NCI-H748 treated with DMSO at 0.1 percent for 48 hours (cell line): Measurements from ENCODE around the gene MPRIP.
"Not testable (repeated sequence)": the region's sequence is repeated elsewhere in the genome, so short reads cannot be mapped to it uniquely, and the experiment has no call there.

Experiments used
- DNase-seq: peaks from one replicate; lab custom pipeline; 2025; lab: John Stamatoyannopoulos, UW

MPRIP gene, protein sequence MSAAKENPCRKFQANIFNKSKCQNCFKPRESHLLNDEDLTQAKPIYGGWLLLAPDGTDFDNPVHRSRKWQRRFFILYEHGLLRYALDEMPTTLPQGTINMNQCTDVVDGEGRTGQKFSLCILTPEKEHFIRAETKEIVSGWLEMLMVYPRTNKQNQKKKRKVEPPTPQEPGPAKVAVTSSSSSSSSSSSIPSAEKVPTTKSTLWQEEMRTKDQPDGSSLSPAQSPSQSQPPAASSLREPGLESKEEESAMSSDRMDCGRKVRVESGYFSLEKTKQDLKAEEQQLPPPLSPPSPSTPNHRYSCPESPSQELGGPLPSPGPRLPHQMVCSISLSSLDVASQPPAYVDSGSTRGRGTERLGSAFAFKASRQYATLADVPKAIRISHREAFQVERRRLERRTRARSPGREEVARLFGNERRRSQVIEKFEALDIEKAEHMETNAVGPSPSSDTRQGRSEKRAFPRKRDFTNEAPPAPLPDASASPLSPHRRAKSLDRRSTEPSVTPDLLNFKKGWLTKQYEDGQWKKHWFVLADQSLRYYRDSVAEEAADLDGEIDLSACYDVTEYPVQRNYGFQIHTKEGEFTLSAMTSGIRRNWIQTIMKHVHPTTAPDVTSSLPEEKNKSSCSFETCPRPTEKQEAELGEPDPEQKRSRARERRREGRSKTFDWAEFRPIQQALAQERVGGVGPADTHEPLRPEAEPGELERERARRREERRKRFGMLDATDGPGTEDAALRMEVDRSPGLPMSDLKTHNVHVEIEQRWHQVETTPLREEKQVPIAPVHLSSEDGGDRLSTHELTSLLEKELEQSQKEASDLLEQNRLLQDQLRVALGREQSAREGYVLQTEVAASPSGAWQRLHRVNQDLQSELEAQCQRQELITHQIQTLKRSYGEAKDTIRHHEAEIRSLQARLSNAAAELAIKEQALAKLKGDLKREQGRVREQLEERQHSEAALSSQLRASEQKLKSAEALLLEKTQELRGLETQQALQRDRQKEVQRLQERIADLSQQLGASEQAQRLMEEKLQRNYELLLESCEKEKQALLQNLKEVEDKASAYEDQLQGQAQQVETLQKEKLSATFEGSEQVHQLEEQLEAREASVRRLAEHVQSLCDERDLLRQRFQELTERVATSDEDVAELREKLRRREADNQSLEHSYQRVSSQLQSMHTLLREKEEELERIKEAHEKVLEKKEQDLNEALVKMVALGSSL (N-terminal part only)

DNA sequence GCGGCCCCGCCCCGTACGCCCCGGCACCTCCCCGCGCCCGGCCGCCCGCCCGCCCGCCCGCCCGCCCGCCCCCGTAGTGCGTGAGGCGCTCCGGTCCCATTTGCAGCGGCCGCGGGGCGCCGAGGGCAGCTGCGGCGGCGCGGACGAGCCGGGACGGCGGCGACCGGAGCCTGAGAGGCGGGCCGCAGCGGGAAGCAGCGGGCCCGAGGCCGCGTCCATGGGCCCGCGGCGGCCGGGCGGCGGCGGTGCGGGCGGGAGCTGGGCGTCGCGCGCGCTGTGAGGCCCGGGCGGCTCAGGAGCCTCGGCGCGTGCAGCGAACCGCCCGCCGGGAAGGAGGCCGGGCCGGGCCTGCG, at the start of gene MPRIP:
Gene MPRIP, plus strand, starts transcription at position 74 of the 353 bp plus-strand sequence. CDS start 392 bp downstream, outside the sequence.
- no peak for DNase-seq

DNA sequence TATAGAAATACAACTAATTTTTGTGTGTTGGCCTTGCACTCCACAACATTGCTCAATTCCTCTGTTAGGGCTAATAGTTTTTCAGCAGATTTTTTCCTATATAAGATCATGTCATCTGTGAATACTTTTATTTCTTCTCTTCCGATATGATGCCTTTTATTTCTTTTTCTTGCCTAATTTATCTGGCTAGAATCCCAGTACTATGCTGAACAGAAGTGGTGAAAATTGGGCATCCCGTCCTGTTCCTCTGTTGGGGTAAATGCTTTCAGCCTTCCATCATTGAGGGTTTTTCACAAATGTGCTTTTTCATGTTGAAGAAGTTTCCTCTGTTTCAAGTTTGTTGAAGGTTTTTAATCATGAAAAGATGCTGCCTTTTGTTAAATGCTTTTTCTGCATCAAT, 47.6 kb upstream of the MPRIP start:
- no peak for DNase-seq

DNA sequence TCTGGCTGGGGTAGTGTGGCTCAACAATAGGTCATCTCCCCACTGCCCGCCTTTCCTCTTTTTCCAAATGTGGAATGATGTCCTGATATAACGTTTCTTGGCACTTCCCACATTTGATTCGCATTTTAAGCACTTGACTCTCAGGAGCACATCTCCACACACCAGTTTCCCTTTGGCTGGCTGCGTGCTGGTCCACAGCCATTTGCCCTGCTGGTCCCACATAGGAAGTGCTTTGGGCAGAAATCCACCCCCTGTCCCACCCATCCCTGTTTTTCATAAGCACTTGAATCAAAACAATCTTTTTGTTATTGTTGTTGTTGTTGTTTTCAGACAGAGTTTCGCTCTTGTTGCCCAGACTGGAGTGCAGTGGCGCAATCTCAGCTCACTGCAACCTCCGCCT, 46.3 kb upstream of the MPRIP start:
- no peak for DNase-seq

DNA sequence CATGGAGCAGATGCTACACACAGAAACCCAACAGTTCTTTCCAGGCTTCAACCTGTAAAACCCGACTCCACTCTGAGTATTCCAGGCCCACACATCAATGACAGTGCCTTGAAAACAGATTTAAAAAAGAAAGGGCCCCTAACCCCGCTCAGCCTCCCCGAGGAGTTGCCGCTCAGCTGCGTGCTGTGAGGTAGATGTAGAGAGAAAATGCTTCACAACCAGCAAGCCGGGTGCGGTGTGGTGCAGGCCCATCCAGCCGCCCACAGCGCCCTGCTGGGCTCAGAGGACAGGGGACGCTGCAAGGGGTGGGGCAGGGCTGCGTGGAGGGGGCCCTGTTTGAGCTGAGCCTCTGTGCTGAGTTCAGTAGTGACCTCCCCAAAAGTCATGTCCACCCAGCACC, 45.5 kb upstream of the MPRIP start:
- DNase-seq, result not testable (repeated sequence)

DNA sequence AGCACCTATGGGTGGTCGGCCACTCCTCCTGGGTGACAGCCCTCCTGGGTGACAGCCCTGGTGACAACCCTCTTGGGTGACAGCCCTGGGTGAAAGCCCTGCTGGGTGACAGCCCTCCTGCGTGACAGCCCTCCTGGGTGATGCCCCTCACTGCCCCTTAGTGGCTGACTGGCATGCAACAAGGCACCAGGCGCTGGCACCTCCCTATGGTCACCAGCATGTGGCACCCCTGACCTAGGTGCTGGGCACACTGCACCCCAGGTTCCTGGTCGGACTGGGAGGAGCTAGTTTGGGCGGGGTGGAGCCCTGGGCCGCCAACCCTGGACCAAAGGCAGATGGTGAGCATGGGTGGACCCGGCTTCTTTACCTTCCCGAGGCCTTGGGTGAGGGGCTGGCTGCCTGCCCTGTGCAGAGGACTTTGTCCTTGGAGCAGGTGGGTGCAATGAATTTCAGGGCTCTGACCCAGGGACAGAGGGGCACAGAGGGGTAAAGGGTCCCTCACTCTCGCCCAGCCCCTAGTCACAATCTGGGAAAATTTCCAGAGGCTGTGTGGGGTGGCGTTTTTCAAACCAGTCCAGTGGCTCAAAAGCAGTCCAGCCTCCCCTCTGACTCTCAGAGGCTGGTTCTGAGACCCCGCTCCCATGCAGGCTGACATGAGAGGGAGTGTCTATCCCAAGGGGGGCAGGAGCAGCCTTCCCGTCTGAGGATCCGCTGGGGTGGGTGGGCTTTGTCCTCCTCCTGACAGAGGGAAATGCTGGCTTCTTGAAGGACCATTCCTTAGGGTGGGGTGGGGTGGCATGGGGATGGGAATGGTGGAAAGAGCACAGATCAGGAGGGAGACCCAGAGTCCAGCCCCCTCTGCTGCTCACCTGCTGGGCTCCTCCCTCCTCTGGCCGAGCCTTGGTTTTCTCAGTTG, 44.5 kb upstream of the MPRIP start:
- peak; percentile 55 for DNase-seq

DNA sequence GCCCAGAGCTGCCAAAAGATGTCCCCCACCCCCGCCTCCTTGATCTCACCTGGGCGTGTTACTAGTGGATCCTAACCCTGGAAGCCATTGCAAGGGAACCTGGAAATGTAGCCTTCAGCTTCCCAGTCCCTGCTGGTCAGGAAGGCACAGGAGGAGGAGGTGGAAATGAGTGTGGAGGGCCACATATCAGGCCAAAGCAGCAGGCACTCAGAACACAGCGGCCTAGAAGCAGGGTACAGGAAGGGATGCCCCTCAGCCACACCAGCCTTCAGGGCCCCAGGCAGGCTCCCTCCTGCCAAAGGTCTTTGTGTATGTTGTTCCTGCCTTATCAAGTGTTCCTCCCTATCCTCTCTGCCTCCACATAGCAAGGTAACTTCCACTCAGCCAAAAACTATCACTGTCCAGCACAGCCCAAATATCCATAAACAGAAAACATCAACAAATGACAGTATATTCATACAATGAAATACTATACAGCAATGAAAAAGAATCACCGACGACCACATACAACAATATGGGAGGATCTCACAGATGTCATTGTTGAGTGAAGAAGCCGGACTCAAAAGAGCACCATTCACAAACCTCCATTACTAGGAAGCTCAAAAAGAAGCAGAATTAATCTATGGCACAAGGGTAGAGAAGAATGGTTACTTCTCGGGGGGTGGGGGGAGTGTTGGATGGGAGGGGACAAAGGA, 42.2 kb upstream of the MPRIP start:
- no peak for DNase-seq

DNA sequence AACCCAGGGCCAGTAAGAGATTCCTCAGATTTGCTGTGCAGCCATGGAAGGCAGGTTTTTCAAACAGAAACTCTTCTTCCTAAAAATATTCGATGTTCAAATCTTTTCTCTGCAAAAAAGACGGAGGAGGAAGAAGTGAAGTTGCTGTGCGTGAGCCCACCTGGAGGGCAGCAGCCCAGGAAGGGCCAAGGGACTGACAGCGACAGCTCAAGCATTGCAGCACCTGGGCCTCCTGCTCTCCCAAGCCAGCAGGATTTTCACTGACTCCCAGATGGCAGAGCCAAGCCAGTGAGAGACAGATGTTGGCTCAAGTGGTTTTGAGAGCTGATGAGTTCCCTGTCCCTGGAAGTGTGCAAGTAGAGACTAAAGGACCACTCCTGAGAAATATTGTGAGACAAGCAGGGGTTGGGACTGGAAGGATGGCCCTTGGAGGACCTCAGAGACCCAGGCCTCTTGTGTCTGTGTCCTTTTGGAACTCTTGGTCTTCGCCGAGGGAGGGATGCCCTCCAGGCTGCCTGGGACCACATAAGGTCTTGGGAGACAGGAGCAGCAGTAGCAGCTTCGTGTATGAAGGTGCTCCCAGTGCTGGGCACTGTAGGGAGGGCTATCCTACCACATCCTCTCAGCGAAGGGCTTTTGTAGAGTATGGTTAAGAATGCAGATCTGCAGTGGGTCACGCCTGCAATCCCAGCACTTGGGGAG, 41.0 kb upstream of the MPRIP start:
- DNase-seq, result no peak

DNA sequence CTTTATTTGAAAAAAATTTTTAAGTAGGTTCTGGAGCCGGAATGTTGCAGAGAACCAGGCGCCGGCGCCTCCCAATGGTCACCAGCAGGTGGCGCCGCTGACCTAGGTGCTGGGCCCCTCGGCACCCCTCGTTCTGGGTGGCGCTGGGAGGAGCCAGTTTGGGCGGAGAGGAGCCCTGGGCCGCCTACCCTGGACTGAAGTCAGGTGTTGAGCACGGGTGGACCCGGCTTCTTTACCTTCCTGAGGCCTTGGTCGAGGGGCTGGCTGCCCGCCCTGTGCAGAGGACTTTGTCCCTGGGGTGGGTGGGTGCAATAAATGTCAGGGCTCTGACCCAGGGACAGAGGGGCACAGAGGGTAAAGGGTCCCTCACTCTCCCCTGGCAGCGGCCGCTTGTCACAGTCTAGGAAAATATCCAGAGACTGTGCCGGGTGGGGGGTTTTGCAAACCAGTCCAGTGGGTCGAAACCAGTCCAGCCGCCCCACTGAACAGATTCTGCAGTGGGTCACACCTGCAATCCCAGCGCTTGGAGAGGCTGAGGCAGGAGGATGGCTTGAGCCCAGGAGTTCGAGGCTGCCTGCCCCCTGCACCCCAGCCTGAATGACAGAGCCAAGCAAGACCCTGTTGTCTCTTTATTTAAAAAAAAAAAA, 40.3 kb upstream of the MPRIP start:
- peak; percentile 70 for DNase-seq

DNA sequence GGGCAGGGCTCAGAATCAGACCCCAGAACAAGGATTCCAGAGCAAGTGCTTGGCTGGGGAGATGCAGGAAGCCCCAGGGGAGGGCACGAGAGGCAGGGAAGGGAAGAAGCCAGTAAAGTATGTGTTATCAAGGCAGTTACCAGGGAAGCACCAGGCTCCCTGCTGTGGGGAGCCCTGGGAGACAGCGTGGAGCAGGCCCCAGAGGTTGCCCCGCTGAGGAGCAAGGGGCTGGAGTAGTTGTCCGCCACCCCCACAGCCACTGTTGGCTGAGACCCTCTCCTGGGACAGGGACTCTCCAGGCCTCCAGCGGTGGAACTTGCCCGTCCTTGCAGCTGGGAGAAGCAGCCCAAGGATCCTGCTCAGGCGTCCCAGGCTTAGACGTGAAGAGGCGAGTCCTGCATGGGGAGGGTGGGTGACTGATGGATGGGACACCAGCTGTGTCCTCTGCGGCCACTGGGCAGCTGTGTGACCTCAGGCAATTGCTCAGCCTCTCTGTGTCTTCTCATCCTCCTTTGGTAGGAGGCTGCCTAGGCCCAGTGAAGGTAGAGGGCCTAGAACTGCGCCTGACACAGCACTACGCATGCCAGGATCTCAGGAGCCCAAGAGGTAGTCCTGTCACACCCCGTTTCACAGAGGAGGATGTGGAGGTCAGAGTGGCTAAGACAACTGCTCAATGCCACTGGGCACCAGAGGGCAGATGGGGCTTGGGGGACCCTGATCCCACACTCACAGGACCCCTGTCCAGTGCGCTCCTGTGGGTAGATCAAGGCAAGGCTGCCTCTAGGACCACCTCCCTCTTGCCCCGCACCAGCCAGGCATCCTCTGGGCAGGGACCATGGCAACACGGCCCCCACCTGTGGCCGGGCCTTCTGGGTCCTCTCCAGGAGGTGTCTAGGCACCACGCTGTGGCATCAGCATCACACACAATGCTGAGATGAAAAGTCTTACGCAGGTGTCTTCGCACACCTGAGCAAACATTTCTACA, 39.2 kb upstream of the MPRIP start:
- not testable (repeated sequence) for DNase-seq

DNA sequence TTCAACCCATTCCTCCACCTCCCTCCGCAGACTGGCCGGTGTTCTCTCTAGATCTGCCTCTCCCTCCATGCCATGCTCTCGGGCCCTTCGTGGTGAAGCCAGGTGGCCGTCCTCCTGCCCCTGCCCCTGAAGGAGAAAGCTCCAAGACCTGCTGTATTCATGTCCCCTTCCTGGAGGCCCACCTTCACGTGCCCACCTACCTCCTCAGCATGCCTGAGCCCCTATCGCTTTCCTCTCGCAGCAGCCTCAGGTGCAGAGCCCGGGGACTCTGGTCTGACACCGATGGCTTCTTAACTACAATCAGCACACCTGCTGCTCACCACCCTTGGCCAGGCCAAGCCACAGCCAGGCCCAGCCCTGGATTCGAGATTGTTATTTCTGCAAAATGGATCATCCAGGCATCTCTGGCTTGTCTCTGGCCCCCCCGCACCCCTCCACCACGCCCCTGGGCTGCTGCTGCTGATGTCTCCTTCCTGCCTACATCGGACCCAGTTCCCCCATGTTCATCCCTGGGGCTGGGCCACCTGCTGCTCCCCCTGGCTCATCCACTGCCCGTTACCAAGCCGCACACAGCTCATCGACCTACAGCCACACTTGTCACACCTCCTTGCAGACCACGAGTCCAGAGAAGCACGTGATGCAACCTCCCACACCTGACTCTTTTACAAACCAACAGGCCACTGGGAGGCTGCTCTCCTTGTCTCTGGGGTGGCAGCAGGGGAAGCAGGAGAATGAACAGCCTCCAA, 37.8 kb upstream of the MPRIP start:
- DNase-seq, result no peak

DNA sequence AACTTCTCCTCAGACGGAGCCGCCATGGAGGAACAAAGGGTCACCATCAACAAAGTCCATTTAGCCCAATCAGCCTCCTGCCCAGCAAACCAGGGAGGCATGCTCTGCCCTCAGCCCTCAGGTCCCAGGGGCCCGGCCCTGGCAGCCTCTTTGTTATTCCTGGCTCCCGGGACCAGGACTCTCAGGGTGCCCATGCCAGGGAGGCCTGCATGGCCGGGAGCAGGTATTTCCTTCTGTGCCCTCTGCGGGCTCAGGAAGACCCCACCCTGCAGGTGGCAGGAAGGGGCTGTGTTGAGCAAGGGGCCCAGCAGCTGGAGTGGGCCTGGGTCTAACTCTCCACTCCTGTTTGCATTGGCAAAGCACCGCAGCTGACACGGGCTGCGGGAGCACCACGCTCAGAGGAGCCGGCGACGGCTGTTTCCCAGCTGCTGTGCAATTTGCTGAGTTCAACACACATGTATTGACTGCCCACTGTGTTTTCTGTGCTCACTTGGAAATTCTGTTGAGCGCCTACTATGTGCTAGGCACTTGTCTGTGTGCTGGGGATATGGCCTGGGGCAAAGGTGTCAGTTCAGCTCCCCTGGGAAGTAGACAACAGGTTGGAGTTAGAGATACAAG, 37.2 kb upstream of the MPRIP start:
- not testable (repeated sequence) for DNase-seq

DNA sequence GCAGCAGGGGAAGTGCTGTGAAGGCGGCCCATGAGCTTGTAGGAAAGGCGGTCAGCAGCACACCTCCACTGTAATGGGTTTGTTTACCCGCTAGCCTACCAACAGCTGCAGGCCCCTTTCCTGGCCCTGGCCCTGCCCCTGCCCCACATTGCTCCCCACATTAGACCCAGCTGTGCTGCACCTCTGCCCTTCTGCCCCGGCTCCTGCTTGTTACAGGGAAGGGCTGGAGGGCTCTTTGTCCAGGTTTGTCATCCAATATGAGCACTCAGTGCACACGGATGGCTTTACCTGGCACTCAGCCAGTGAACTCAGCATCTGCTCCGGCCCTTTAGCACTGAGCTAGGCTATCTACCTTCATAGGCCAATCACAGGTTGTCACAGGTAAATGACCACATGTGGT, 34.4 kb upstream of the MPRIP start:
- not testable (repeated sequence) for DNase-seq

DNA sequence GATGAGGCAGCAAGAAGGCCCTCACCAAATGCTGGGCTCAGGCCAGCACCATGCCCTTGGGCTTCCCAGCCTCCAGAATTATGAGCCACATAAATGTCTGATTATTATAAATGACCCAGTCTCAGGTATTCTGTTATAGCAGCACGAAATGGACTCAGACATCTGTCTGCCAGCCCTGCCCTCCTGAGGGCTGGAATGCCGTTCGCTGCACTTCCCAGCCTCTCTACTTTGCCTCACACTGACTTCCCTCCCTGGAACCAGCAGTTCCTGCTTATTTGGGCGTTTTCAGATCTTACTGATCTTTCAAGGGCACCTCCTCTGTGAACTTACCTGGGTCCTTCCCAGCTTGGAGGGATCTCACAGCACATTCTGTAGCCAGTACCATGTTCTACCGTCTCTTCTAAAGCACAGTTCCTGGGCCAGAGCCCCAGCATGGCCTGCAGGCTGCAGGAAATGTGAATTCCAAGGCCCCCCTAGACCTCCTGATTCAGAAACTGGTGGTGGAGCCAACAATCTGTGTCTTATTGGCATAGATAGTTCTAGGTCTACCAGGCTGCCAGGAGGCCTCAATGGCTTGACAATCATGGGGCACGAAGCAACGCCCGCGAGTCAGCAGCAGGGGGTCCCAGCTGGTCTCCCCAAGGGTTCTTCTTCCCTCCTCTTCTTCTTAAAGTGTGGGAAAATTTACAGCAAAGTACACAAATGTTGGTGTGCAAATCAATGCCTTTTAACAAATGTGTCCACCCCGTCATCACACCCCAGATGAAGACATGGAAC, 33.4 kb upstream of the MPRIP start:
- not testable (repeated sequence) for DNase-seq

DNA sequence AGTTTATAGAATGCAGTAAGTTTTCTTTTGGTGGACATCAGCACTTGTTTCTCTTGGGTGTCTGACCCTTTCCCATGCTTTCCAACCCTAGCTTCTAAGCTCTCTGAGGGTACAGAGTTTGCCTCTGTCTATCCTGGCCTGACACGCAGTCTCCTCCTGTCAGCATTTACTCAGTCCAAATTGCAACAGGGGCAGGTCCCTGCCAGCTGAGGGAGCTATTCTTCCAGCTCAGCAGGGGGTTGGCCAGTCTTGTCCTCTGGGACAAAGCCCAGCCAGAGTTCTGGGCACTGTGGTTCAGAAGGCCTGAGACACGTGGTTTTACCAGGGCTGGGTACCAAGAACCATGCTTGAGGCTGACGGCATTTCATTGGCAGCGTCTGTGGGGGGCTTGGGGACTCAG, 32.3 kb upstream of the MPRIP start:
- DNase-seq, result not testable (repeated sequence)

DNA sequence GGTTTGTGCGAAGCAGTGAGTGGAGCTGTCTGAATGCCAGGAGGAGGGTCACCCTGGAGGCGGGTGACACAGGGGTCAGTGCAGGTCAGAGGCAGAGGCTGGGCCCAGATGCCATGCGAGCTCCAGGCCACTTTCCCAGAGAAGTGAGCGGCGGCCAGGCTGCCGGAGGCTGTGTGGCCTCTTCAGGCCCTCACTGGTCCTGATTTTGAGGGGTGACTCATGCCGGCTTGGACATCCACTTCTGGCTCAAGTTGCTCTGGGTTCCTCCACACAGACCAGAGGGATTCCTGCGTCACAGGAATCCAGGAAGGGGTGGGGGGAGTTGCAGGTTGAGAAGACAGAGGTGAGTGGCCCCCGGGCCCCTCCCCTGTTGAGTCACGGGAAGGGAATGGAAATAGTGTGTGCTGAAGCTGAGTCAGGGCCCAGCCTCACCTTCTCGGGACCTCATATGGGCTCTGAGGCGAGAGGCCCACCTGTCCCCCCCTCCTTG, 31.7 kb upstream of the MPRIP start:
- DNase-seq, result not testable (repeated sequence)
